PC-9 (cell line): ENCODE data around the gene LGR6. TPM values are rescaled to one million over a fixed set of nuclear protein-coding genes. Genes with fewer than 3 reads are reported as not detected.

ENCODE experiments used
- BruUV-seq: library from RNA; stranded (reverse); fragments of 400-500 nt; replicated peaks from 2 replicates; lab custom pipeline; 2021; lab: Mats Ljungman, UMichigan
- CTCF ChIA-PET: fragments of 300-600 bp; sonication (Branson Sonifier 250); formaldehyde crosslinking; loops from one replicate; lab custom pipeline; 2022; ENCODE audit warnings: antibody characterized with exemption; lab: Charles Lee
- POLR2A ChIA-PET: fragments of 300-600 bp; sonication (Branson Sonifier 250); formaldehyde crosslinking; loops from one replicate; lab custom pipeline; 2022; ENCODE audit warnings: antibody characterized with exemption; ENCODE audit not compliant: unreplicated experiment; lab: Charles Lee
- DNase-seq, 2 experiments: peaks; one replicate each; pipeline versions ENCODE4 v3.0.0 to v3.0.0-alpha.2; 2015 to 2022; ENCODE audit warnings: mixed read lengths in 1 of 2
- H2AFZ ChIP-seq: fragments of 200-600 bp; sonication (generic); 2 replicates; pipeline ENCODE4 v1.8.1; 2017; ENCODE audit warnings: antibody characterized with exemption
- H3F3A ChIP-seq: fragments of 200-600 bp; sonication (generic); 2 replicates; pipeline ENCODE4 v1.8.1; 2017; ENCODE audit warnings: antibody characterized with exemption, mild to moderate bottlenecking, low read depth; ENCODE audit not compliant: insufficient read depth
- H3K27ac ChIP-seq: fragments of 200-600 bp; sonication (generic); 2 replicates; pipeline ENCODE4 v1.6.1; 2016; ENCODE audit warnings: mixed run types
- H3K27me3 ChIP-seq: fragments of 200-600 bp; sonication (generic); 2 replicates; pipeline ENCODE4 v1.6.1; 2016; ENCODE audit warnings: low read depth, mixed run types; ENCODE audit not compliant: insufficient read depth
- H3K36me3 ChIP-seq: fragments of 200-600 bp; sonication (generic); 2 replicates; pipeline ENCODE4 v1.6.1; 2016; ENCODE audit warnings: low read depth, mixed run types
- H3K4me1 ChIP-seq: fragments of 200-600 bp; sonication (generic); replicated peaks from 2 replicates; pipeline ENCODE4 v1.6.1; 2016; ENCODE audit warnings: mixed run types; ENCODE audit not compliant: insufficient read depth
- H3K4me2 ChIP-seq: fragments of 200-600 bp; sonication (generic); 2 replicates; pipeline ENCODE4 v1.6.1; 2017; ENCODE audit warnings: mixed run types
- H3K4me3 ChIP-seq: fragments of 200-600 bp; sonication (generic); 2 replicates; pipeline ENCODE4 v1.6.1; 2016; ENCODE audit warnings: mixed run types
- H3K79me2 ChIP-seq: fragments of 200-600 bp; sonication (generic); 2 replicates; pipeline ENCODE4 v1.6.1; 2017; ENCODE audit warnings: low read depth, mixed run types
- H3K9me2 ChIP-seq: fragments of 200-600 bp; sonication (generic); 2 replicates; pipeline ENCODE4 v1.8.1; 2017; ENCODE audit warnings: mild to moderate bottlenecking; ENCODE audit not compliant: insufficient read depth
- H3K9me3 ChIP-seq: fragments of 200-600 bp; sonication (generic); 2 replicates; pipeline ENCODE4 v1.8.1; 2016; ENCODE audit warnings: low read depth; ENCODE audit not compliant: insufficient read depth
- H4K20me1 ChIP-seq: fragments of 200-600 bp; sonication (generic); 2 replicates; pipeline ENCODE4 v1.8.1; 2017; ENCODE audit not compliant: insufficient read depth
- EZH2 ChIP-seq: fragments of 200-600 bp; sonication (generic); IDR thresholded peaks from 2 replicates; pipeline ENCODE4 v1.8.0; 2017; ENCODE audit warnings: antibody characterized with exemption, low read depth
- intact Hi-C: fragments of 100-400 bp; cut with micrococcal nuclease; formaldehyde crosslinking; loops from one replicate; pipeline ENCODE4 v1.10.0; 2022; ENCODE audit not compliant: unreplicated experiment
- total RNA-seq: library from RNA; stranded (reverse); gene quantifications from 2 replicates; pipeline ENCODE4 v1.2.3, GENCODE V29; 2021
- TF ChIP-seq, protein P1 (sequence below): fragments of 200-600 bp; sonication (generic); conservative IDR thresholded peaks from 2 replicates; pipeline ENCODE4 v1.6.1; 2017; ENCODE audit warnings: mixed run types, antibody characterized with exemption, mild to moderate bottlenecking, moderate library complexity

Gene LGR6
- total RNA-seq, 1 experiment from 2014 or later = 5.6 TPM

DNA sequence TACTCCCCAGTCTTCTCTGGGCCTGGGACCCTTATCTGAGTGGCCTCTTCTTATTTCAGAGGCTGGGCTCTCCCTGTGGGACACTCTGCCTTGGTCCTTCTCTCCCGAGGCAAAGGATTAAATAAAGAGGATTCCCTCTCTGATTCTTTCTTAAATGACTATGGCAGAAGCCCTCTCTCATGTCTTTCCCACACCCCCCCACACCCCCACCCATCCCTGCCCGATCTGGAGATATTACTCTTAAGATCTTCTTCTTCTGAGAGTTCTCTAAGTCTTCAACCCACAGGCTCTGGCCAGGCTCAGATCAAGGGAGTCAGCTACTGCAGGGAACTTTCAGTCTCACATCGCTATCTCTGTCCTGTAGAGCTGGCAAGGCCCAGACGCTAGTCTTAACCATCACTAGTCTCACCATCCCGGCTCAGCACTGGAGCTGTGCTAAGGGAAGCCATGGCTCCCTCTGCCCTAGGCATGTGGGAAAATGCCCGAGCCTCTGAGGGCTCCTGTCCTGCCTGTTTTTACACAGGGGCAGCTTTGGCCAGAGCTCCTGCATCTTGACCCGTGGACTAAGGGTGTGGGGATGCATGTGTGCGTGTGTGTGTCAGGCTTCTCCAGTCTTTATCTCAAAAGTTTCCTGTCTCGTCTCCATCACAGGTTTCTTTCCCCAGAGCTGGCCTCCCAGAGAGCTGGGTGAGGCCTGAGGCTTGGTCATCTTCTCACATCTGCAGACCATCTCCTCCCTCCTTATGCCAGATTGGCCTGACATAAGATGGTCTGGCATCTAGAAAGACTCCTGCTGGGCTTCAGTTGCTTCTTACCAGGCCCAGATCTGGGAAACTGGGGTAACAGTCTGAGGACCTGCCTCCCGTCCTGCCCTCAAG, 36.7 kb downstream of the LGR6 start:
- intact Hi-C loops = no loop called here
- no peak overlapping the region for H3K4me2 ChIP-seq
- peaks cover 2% of the 10 kb centered on the region for H3F3A ChIP-seq
- ChIA-PET POLR2A (no interaction called here), CTCF (interaction anchor here (0.7 kb wide), 1 partner anchor 15 kb away, joined by 3 read pairs; no protein-coding TSS in a partner anchor)
- H3K27me3 ChIP-seq = no peaks in the 10 kb centered on the region
- no peaks in the 10 kb centered on the region for H3K9me3 ChIP-seq
- no peak overlapping the region for H2AFZ ChIP-seq
- no TSS peak for BruUV-seq
- H3K36me3 ChIP-seq = no peaks in the 10 kb centered on the region
- H3K4me1 ChIP-seq = peaks cover 5% of the 10 kb centered on the region; the same call in 1 of the 2 replicates
- no peaks in the 10 kb centered on the region for H3K79me2 ChIP-seq
- no peaks in the 10 kb centered on the region for H4K20me1 ChIP-seq
- TF ChIP-seq EZH2 = no peak
- TF ChIP-seq, protein P1, sequence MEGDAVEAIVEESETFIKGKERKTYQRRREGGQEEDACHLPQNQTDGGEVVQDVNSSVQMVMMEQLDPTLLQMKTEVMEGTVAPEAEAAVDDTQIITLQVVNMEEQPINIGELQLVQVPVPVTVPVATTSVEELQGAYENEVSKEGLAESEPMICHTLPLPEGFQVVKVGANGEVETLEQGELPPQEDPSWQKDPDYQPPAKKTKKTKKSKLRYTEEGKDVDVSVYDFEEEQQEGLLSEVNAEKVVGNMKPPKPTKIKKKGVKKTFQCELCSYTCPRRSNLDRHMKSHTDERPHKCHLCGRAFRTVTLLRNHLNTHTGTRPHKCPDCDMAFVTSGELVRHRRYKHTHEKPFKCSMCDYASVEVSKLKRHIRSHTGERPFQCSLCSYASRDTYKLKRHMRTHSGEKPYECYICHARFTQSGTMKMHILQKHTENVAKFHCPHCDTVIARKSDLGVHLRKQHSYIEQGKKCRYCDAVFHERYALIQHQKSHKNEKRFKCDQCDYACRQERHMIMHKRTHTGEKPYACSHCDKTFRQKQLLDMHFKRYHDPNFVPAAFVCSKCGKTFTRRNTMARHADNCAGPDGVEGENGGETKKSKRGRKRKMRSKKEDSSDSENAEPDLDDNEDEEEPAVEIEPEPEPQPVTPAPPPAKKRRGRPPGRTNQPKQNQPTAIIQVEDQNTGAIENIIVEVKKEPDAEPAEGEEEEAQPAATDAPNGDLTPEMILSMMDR = no peak
- no peak for DNase-seq
- H3K9me2 ChIP-seq = no peaks in the 10 kb centered on the region
- no peak overlapping the region for H3K4me3 ChIP-seq
- no peak overlapping the region for H3K27ac ChIP-seq

DNA sequence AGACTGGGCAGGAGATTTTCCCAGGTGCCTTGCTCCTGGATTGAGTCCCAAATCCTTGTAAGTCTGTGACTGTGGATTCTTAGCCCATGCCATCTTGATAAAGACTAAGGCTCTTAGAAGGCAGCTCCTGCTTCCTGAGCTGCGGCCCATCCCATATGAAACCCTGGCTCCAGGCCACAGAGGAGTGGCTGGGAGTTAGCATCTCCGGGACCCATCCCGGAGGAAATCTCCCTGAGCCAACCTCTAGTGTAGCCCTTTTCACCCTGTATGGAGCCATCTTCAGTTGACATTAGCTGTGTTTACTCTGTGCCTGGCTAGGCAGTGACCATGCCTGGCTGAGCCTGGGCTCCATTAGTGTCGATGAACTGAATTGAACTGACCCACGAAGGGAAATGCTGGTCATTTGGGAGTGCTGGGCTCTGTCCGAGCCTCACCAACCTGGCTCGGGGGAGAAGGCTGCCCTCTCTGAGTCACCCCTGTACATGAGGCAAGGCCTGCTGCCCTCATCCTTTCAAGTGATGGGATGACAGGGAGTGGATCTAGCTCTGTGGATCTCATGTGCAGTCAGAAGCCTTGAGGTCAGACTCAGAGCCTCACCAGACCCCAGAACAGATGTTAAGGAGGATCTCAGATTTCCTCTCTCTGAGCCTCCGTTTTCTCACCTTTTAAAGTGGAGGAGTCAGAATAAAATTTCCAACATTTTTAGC, 37.5 kb downstream of the LGR6 start:
- Histone ChIP-seq H2AFZ (no peak overlapping the region), H3F3A (peaks cover 9% of the 10 kb centered on the region), H3K4me2 (no peak overlapping the region), H3K4me1 (peaks cover 10% of the 10 kb centered on the region), H3K4me3 (no peak overlapping the region), H3K27ac (no peak overlapping the region), H3K36me3 (no peaks in the 10 kb centered on the region), H3K79me2 (no peaks in the 10 kb centered on the region), H4K20me1 (no peaks in the 10 kb centered on the region), H3K27me3 (no peaks in the 10 kb centered on the region), H3K9me3 (no peaks in the 10 kb centered on the region), H3K9me2 (no peaks in the 10 kb centered on the region)
- intact Hi-C loops = no loop called here
- no TSS peak for BruUV-seq
- TF ChIP-seq EZH2 = no peak
- TF ChIP-seq, protein P1 = no peak
- POLR2A ChIA-PET = no interaction called here
- CTCF ChIA-PET = interaction anchor here (0.7 kb wide), 1 partner anchor 16 kb away, joined by 3 read pairs; no protein-coding TSS in a partner anchor
- DNase-seq = no peak

- intact Hi-C loops = no loop called here
- Histone ChIP-seq H3K9me2 (no peaks in the 10 kb centered on the region), H3K9me3 (no peaks in the 10 kb centered on the region), H3K36me3 (no peaks in the 10 kb centered on the region), H2AFZ (no peak overlapping the region), H3F3A (peaks cover 14% of the 10 kb centered on the region), H3K4me3 (no peak overlapping the region), H3K27me3 (no peaks in the 10 kb centered on the region), H3K79me2 (no peaks in the 10 kb centered on the region), H3K4me1 (peaks cover 21% of the 10 kb centered on the region), H4K20me1 (no peaks in the 10 kb centered on the region), H3K27ac (no peak overlapping the region), H3K4me2 (no peak overlapping the region)
- BruUV-seq = no TSS peak
- ChIA-PET CTCF (no interaction called here), POLR2A (no interaction called here)
- DNase-seq = no peak
- TF ChIP-seq, protein P1 = no peak
- no peak for TF ChIP-seq EZH2
These were observed 39.6 kb downstream of the LGR6 start for GRCh38 chr1:202233171-202233570.
